Testis (tissue), 2 donors: ENCODE results near the gene CNTN2.

Source experiments
- CTCF ChIP-seq, 3 experiments: fragments of 450-650 bp in 2 of 3; fragments of 200-600 bp in 1 of 3; sonication (generic) in 1 of 3; IDR thresholded peaks; one replicate each; pipeline ENCODE4 v1.5.1; 2016 to 2019; ENCODE audit warnings: antibody characterized with exemption in 3 of 3, mild to moderate bottlenecking in 2 of 3, moderate library complexity in 1 of 3
- POLR2A ChIP-seq: fragments of 450-650 bp; IDR thresholded peaks from one replicate; pipeline ENCODE4 v1.6.1; 2017; ENCODE audit warnings: antibody characterized with exemption, mild to moderate bottlenecking, moderate library complexity

GRCh38 chr1:205056956-205057568, 14.1 kb downstream of the CNTN2 start:
- no peak for TF ChIP-seq CTCF (IDR thresholded peaks at IDR 0.05)
- TF ChIP-seq POLR2A, result no peak
